ENCODE results near the gene MALRD1. TPM values are rescaled to one million over a fixed set of nuclear protein-coding genes. Genes with fewer than 3 reads are reported as not detected.

The MALRD1 gene
- total RNA-seq, 1 experiment from 2014 or later = 0.86 TPM

GRCh38 chr10:19668116-19668515, 619.5 kb downstream of the MALRD1 start:
- Histone ChIP-seq H3K9me3 (ENCODE audit: low read depth, low read length, poor library complexity, severe bottlenecking) (no peaks in the 10 kb centered on the region), H3K27me3 (replicated peaks; ENCODE audit: insufficient read depth, low read depth, low read length, poor library complexity) (no peaks in the 10 kb centered on the region), H3K4me1 (ENCODE audit: insufficient read depth, low read length, poor library complexity, severe bottlenecking) (no peaks in the 10 kb centered on the region), H3K27ac (ENCODE audit: low read depth, low read length, poor library complexity, severe bottlenecking) (no peak overlapping the region), H3K4me3 (ENCODE audit: low read depth, low read length, poor library complexity, severe bottlenecking) (no peak overlapping the region), H3K36me3 (ENCODE audit: insufficient read depth, low read length, poor library complexity, severe bottlenecking) (no peaks in the 10 kb centered on the region)
- no peak for TF ChIP-seq EZH2 (IDR thresholded peaks at IDR 0.05; ENCODE audit: borderline replicate concordance, low read depth, low read length, poor library complexity, severe bottlenecking)
- TF ChIP-seq, protein P1, sequence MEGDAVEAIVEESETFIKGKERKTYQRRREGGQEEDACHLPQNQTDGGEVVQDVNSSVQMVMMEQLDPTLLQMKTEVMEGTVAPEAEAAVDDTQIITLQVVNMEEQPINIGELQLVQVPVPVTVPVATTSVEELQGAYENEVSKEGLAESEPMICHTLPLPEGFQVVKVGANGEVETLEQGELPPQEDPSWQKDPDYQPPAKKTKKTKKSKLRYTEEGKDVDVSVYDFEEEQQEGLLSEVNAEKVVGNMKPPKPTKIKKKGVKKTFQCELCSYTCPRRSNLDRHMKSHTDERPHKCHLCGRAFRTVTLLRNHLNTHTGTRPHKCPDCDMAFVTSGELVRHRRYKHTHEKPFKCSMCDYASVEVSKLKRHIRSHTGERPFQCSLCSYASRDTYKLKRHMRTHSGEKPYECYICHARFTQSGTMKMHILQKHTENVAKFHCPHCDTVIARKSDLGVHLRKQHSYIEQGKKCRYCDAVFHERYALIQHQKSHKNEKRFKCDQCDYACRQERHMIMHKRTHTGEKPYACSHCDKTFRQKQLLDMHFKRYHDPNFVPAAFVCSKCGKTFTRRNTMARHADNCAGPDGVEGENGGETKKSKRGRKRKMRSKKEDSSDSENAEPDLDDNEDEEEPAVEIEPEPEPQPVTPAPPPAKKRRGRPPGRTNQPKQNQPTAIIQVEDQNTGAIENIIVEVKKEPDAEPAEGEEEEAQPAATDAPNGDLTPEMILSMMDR (conservative IDR thresholded peaks at IDR 0.05; ENCODE audit: low read depth, low read length) = no peak
- BruUV-seq (replicated peaks) = no TSS peak
- ChIA-PET POLR2A (ENCODE audit: low non-redundant PET) (no interaction called here), CTCF (no interaction called here)
- intact Hi-C loops (cut with micrococcal nuclease; ENCODE audit: unreplicated experiment) = no loop called here
- DNase-seq (ENCODE audit: low spot score) = no peak

GRCh38 chr10:19676063-19676462, 627.5 kb downstream of the MALRD1 start:
- H3K36me3 ChIP-seq (ENCODE audit: insufficient read depth, low read length, poor library complexity, severe bottlenecking) = no peaks in the 10 kb centered on the region
- no peak overlapping the region for H3K4me3 ChIP-seq (ENCODE audit: low read depth, low read length, poor library complexity, severe bottlenecking)
- H3K27me3 ChIP-seq (replicated peaks; ENCODE audit: insufficient read depth, low read depth, low read length, poor library complexity) = no peaks in the 10 kb centered on the region
- no TSS peak for BruUV-seq (replicated peaks)
- ChIA-PET CTCF (no interaction called here), POLR2A (ENCODE audit: low non-redundant PET) (no interaction called here)
- H3K9me3 ChIP-seq (ENCODE audit: low read depth, low read length, poor library complexity, severe bottlenecking) = no peaks in the 10 kb centered on the region
- intact Hi-C loops (cut with micrococcal nuclease; ENCODE audit: unreplicated experiment) = no loop called here
- TF ChIP-seq, protein P1 (conservative IDR thresholded peaks at IDR 0.05; ENCODE audit: low read depth, low read length) = no peak
- no peak for TF ChIP-seq EZH2 (IDR thresholded peaks at IDR 0.05; ENCODE audit: borderline replicate concordance, low read depth, low read length, poor library complexity, severe bottlenecking)
- no peak overlapping the region for H3K27ac ChIP-seq (ENCODE audit: low read depth, low read length, poor library complexity, severe bottlenecking)
- DNase-seq (ENCODE audit: low spot score) = no peak
- H3K4me1 ChIP-seq (ENCODE audit: insufficient read depth, low read length, poor library complexity, severe bottlenecking) = no peaks in the 10 kb centered on the region

- BruUV-seq (replicated peaks) = no TSS peak
- ChIA-PET CTCF (no interaction called here), POLR2A (ENCODE audit: low non-redundant PET) (no interaction called here)
- no peak for DNase-seq (ENCODE audit: low spot score)
- Histone ChIP-seq H3K27me3 (replicated peaks; ENCODE audit: insufficient read depth, low read depth, low read length, poor library complexity) (no peaks in the 10 kb centered on the region), H3K4me3 (ENCODE audit: low read depth, low read length, poor library complexity, severe bottlenecking) (no peak overlapping the region), H3K27ac (ENCODE audit: low read depth, low read length, poor library complexity, severe bottlenecking) (no peak overlapping the region), H3K4me1 (ENCODE audit: insufficient read depth, low read length, poor library complexity, severe bottlenecking) (no peaks in the 10 kb centered on the region), H3K9me3 (ENCODE audit: low read depth, low read length, poor library complexity, severe bottlenecking) (no peaks in the 10 kb centered on the region), H3K36me3 (ENCODE audit: insufficient read depth, low read length, poor library complexity, severe bottlenecking) (no peaks in the 10 kb centered on the region)
- TF ChIP-seq, protein P1 (conservative IDR thresholded peaks at IDR 0.05; ENCODE audit: low read depth, low read length) = no peak
- no peak for TF ChIP-seq EZH2 (IDR thresholded peaks at IDR 0.05; ENCODE audit: borderline replicate concordance, low read depth, low read length, poor library complexity, severe bottlenecking)
- intact Hi-C loops (cut with micrococcal nuclease; ENCODE audit: unreplicated experiment) = no loop called here
These were observed 634.8 kb downstream of the MALRD1 start for GRCh38 chr10:19683356-19683755.

Data from A673 (cell line).